Peyer's patch (tissue), 4 donors: Measurements from ENCODE around the gene SERPINB11.

Experiments used
- POLR2A ChIP-seq, 2 donors: fragments of 450-650 bp; IDR thresholded peaks; one replicate each; pipeline ENCODE4 v1.5.1; 2017; ENCODE audit warnings: antibody characterized with exemption in 2 of 2, mild to moderate bottlenecking in 2 of 2, moderate library complexity in 2 of 2
- TF ChIP-seq, protein P1 (sequence below), 6 experiments: fragments of 450-650 bp in 4 of 6; fragments of 200-600 bp in 2 of 6; sonication (generic) in 1 of 6; IDR thresholded peaks; one replicate each; pipeline ENCODE4 v1.5.1; 2017 to 2019; ENCODE audit warnings: antibody characterized with exemption in 6 of 6, mild to moderate bottlenecking in 3 of 6, moderate library complexity in 1 of 6

DNA sequence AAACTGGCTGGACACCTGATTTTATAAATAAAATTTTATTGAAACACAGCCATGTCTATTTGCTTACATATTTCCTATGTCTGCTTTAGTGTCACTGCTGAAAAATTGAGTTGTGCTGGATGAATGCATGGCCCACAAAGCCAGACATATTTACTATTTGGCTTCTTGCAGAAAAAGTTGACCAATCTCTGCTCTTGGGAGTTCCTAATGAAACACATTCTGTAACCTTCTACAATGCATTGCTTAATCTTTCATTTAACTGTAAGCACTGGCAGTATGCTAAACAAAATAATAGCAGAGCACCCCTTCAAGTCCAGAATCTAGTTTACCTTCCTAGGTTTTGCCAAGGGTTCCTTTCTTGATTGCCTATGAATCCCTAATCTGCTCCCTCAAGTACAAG, 54.8 kb downstream of the SERPINB11 start:
- TF ChIP-seq, protein P1, sequence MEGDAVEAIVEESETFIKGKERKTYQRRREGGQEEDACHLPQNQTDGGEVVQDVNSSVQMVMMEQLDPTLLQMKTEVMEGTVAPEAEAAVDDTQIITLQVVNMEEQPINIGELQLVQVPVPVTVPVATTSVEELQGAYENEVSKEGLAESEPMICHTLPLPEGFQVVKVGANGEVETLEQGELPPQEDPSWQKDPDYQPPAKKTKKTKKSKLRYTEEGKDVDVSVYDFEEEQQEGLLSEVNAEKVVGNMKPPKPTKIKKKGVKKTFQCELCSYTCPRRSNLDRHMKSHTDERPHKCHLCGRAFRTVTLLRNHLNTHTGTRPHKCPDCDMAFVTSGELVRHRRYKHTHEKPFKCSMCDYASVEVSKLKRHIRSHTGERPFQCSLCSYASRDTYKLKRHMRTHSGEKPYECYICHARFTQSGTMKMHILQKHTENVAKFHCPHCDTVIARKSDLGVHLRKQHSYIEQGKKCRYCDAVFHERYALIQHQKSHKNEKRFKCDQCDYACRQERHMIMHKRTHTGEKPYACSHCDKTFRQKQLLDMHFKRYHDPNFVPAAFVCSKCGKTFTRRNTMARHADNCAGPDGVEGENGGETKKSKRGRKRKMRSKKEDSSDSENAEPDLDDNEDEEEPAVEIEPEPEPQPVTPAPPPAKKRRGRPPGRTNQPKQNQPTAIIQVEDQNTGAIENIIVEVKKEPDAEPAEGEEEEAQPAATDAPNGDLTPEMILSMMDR (IDR thresholded peaks at IDR 0.05): no peak
- no peak for TF ChIP-seq POLR2A (IDR thresholded peaks at IDR 0.05)
